ENCODE data around the gene DCLRE1C. TPM values are rescaled to one million over a fixed set of nuclear protein-coding genes. Genes with fewer than 3 reads are reported as not detected.
"Not testable (repeated sequence)": the region's sequence is repeated elsewhere in the genome, so short reads cannot be mapped to it uniquely, and the experiment has no call there.

Gene DCLRE1C
- total RNA-seq, 1 donor, result 17.7 TPM

DNA sequence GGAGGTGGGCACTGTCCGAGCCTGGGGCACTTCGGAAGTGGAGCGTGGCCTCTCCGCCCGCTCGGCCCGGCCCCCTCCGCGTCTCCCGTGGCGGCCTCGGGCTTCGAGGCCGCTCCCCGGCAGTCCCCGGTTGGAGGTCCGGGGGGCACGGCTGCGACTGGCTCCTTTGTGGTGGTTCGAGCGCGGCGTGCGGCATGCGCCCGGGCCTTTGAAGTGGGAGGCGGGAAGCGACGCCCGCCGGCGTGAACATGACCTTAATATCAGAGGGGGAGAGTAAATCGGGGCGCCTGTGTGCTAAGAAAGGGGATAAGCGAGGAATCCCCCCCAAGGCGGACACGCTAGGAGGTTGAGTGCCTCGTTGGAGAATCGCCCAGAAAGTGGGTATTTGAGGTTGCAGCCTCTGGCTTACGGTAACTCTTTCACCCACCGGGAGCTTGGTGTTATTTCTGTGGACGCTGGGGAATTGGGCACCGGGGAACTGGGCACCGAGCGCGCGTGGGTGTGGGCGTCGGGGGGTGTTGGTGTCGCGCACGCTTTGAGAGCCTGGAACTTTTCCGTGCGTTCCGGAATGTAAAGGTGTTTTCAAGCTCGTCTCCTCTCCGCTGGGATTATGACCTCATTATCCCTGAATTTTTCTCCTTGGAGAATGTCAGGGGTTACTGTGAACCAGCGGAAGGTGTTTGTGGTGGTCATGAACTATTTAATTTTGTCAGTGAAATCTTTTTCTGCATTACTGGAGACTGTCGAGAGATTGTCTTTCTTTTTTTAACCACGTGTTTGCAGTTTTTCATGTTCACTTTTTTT, 74.6 kb downstream of the DCLRE1C start:
- DNase-seq (ENCODE audit: low read depth), result peak; percentile 11
- H3K4me3 ChIP-seq (ENCODE audit: low read depth, low read length), result peak overlapping the region; percentile 82

GRCh38 chr10:14878266-14879123, 75.4 kb downstream of the DCLRE1C start, which contains the start of gene SUV39H2:
Gene SUV39H2, plus strand, starts transcription at chr10:14878866. Its CDS starts 23 bp downstream, at chr10:14878889.
- DNase-seq (ENCODE audit: low read depth), result peak; percentile 91
- TF ChIP-seq, protein P1, sequence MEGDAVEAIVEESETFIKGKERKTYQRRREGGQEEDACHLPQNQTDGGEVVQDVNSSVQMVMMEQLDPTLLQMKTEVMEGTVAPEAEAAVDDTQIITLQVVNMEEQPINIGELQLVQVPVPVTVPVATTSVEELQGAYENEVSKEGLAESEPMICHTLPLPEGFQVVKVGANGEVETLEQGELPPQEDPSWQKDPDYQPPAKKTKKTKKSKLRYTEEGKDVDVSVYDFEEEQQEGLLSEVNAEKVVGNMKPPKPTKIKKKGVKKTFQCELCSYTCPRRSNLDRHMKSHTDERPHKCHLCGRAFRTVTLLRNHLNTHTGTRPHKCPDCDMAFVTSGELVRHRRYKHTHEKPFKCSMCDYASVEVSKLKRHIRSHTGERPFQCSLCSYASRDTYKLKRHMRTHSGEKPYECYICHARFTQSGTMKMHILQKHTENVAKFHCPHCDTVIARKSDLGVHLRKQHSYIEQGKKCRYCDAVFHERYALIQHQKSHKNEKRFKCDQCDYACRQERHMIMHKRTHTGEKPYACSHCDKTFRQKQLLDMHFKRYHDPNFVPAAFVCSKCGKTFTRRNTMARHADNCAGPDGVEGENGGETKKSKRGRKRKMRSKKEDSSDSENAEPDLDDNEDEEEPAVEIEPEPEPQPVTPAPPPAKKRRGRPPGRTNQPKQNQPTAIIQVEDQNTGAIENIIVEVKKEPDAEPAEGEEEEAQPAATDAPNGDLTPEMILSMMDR (IDR thresholded peaks at IDR 0.05; ENCODE audit: insufficient read depth, low read length), result no peak
- H3K4me3 ChIP-seq (ENCODE audit: low read depth, low read length), result peak within 1 kb of the TSS; percentile 96

More for the DNA sequence above, 74.6 kb downstream of the DCLRE1C start:
- TF ChIP-seq, protein P1 (IDR thresholded peaks at IDR 0.05; ENCODE audit: insufficient read depth, low read length), result no peak

DNA sequence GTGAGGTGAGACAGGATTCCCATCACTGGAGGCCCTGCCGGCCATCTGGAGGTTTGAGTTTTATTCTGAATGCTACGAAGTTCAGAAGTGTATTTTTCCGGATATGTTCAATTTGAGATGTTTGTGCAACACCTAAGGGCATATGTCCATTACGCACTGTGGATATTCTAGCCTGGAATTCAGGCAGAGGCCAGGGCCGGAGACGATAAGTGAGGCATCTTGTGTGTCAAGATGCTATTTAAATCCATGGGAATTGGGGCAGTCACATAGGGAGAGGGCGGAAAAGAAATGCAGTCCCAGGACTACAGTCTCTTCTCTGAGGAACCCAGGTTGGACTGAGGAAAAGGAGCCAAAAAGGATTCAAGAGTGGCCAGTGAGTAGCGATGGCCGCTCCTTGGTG, 77.1 kb downstream of the DCLRE1C start:
- no peak for DNase-seq (ENCODE audit: low read depth)
- peak overlapping the region; percentile 96 for H3K4me3 ChIP-seq (ENCODE audit: low read depth, low read length)
- TF ChIP-seq, protein P1 (IDR thresholded peaks at IDR 0.05; ENCODE audit: insufficient read depth, low read length), result no peak

DNA sequence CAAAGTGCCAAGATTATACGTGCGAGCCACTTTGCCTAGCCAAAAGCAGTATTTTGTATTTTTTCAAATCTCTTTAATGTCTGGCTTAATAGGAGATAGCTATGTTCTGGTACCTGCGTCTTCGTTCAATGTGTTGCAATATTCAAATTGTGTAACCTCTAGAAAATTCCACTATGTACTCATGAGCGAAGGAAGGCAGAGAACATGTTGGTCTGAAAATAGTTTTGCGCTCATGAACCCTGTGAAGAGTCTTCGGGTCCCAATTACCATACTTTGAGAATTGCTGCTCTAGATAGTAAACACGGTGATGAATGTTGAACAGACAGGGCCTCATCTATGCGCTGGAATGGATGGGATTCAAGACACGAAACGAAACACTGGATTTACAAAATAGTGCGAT, 78.0 kb downstream of the DCLRE1C start:
- TF ChIP-seq, protein P1 (IDR thresholded peaks at IDR 0.05; ENCODE audit: insufficient read depth, low read length), result no peak
- no peak overlapping the region for H3K4me3 ChIP-seq (ENCODE audit: low read depth, low read length)
- no peak for DNase-seq (ENCODE audit: low read depth)

DNA sequence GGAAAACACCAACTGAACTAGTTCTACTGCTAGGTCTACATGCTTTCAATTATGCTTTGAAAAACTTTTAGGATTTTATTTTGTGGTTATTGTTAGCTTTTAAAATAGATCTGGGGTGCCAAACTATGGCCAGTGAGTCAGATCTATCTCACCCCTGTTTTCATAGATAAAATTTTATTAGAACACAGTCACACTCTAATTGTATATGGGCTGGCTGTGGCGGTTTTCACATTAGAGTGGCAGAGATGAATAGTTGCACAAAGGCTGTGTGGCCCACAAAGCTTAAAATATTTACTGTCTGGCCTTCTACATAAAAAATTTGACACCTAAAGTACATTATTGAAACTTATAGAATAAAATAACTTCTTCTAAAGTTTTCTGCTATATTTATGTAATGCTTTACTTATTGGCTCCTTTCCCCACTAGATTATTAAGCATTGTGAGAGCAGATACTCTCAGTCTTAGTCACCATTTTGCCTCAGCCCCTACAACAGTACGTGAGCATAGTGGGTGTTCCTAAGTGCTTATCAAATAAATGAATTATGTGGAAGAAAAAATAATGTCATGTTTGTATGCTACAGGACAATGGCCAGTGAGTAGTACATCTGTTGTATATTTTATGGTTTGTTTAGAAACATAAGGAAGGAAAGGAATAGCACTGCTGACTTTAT, 80.7 kb downstream of the DCLRE1C start:
- peak; percentile 85 for DNase-seq (ENCODE audit: low read depth)
- no peak overlapping the region for H3K4me3 ChIP-seq (ENCODE audit: low read depth, low read length)
- TF ChIP-seq, protein P1 (IDR thresholded peaks at IDR 0.05; ENCODE audit: insufficient read depth, low read length), result no peak

DNA sequence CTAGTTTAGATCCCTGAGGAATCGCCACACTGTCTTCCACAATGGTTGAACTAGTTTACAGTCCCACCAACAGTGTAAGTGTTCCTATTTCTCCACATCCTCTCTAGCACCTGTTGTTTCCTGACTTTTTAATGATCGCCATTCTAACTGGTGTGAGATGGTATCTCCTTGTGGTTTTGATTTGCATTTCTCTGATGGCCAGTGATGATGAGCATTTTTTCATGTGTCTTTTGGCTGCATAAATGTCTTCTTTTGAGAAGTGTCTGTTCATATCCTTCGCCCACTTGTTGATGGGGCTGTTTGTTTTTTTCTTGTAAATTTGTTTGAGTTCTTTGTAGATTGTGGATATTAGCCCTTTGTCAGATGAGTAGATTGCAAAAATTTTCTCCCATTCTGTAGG, 89.0 kb downstream of the DCLRE1C start:
- DNase-seq (ENCODE audit: low read depth); H3K4me3 ChIP-seq (ENCODE audit: low read depth, low read length): not testable (repeated sequence)

DNA sequence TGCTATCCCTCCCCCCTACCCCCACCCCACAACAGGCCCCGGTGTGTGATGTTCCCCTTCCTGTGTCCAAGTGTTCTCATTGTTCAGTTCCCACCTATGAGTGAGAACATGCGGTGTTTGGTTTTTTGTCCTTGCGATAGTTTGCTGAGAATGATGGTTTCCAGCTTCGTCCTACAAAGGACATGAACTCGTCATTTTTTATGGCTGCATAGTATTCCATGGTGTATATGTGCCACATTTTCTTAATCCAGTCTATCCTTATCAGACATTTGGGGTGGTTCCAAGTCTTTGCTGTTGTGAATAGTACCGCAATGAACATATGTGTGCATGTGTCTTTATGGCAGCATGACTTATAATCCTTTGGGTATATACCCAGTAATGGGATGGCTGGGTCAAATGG, 89.4 kb downstream of the DCLRE1C start:
- DNase-seq (ENCODE audit: low read depth); H3K4me3 ChIP-seq (ENCODE audit: low read depth, low read length): not testable (repeated sequence)

Data from fibroblast of the aortic adventitia (primary cell).